Hematopoietic multipotent progenitor cell (in vitro differentiated cells): ENCODE data around the gene TMEM163. TPM values are rescaled to one million over a fixed set of nuclear protein-coding genes. Genes with fewer than 3 reads are reported as not detected.

Experiments used
- DNase-seq, 3 donors: peaks; one replicate each; pipeline ENCODE4 v3.0.0-alpha.2; 2011 to 2015; ENCODE audit warnings: low read depth in 2 of 3, low spot score in 2 of 3
- total RNA-seq: library from RNA; depleted of rRNA; stranded (reverse); fragments of >200 nt; gene quantifications from one replicate; pipeline ENCODE4 v1.2.3, GENCODE V29; 2012

TMEM163 gene
- total RNA-seq, 1 donor, result 17.2 TPM

GRCh38 chr2:134694411-134694810, 24.4 kb downstream of the TMEM163 start:
- no peak for DNase-seq

- no peak for DNase-seq
These were observed 25.2 kb downstream of the TMEM163 start for GRCh38 chr2:134693359-134694330.

- no peak for DNase-seq
These were observed 26.3 kb downstream of the TMEM163 start for GRCh38 chr2:134692499-134692898.

GRCh38 chr2:134690629-134691215, 28.1 kb downstream of the TMEM163 start:
- DNase-seq, result no peak

GRCh38 chr2:134689315-134689714, 29.5 kb downstream of the TMEM163 start:
- DNase-seq, result no peak

GRCh38 chr2:134685967-134686366, 32.8 kb downstream of the TMEM163 start:
- DNase-seq, result no peak

- peak in 2 of 3 donors; percentile 67 to 74 for DNase-seq
These were observed 35.2 kb downstream of the TMEM163 start for GRCh38 chr2:134683561-134684112.

- DNase-seq, result no peak
These were observed 36.1 kb downstream of the TMEM163 start for GRCh38 chr2:134682726-134683125.

- DNase-seq, result no peak
These were observed 37.6 kb downstream of the TMEM163 start for GRCh38 chr2:134681201-134681600.

- DNase-seq, result peak in 2 of 3 donors; percentile 77 to 79
These were observed 39.1 kb downstream of the TMEM163 start for GRCh38 chr2:134679745-134680144.

- DNase-seq, result no peak
These were observed 39.5 kb downstream of the TMEM163 start for GRCh38 chr2:134679294-134679693.

- DNase-seq, result no peak
These were observed 40.7 kb downstream of the TMEM163 start for GRCh38 chr2:134677856-134678756.

GRCh38 chr2:134676960-134677359, 41.8 kb downstream of the TMEM163 start:
- DNase-seq, result no peak

GRCh38 chr2:134675314-134675713, 43.5 kb downstream of the TMEM163 start:
- DNase-seq, result no peak

- DNase-seq, result peak in 1 of 3 donors; percentile 9
These were observed 44.1 kb downstream of the TMEM163 start for GRCh38 chr2:134674687-134675086.

GRCh38 chr2:134671513-134671912, 47.3 kb downstream of the TMEM163 start:
- peak in 1 of 3 donors; percentile 7 for DNase-seq

GRCh38 chr2:134670955-134671354, 47.8 kb downstream of the TMEM163 start:
- DNase-seq, result peak in 1 of 3 donors; percentile 12

GRCh38 chr2:134669731-134670669, 48.8 kb downstream of the TMEM163 start:
- DNase-seq, result peak in 2 of 3 donors; percentile 32 to 50

GRCh38 chr2:134668821-134669220, 50.0 kb downstream of the TMEM163 start:
- DNase-seq, result peak; percentile 53 to 77 (median 71)
